Measurements from ENCODE around the gene RAPGEF2.

The RAPGEF2 gene

DNA sequence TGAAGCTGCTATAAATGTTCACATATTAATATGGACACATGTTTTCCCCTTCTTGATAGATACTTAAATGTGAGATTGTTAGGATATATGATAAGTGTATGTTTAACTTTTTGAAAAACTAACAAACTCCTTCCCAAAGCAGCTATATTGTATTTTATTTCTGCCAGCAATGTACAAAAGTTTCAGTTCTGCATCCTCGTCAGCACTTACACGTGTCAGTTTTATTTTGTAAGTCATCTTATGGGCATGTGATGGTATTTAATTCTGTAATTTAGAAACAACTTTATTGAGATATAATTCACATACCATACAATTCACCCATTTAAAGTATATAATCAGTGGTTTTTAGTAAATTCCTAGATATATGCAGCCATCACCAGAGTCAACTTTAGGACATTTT is 31.6 kb downstream of the RAPGEF2 start:
- no peak for DNase-seq (ENCODE audit: low spot score)

DNA sequence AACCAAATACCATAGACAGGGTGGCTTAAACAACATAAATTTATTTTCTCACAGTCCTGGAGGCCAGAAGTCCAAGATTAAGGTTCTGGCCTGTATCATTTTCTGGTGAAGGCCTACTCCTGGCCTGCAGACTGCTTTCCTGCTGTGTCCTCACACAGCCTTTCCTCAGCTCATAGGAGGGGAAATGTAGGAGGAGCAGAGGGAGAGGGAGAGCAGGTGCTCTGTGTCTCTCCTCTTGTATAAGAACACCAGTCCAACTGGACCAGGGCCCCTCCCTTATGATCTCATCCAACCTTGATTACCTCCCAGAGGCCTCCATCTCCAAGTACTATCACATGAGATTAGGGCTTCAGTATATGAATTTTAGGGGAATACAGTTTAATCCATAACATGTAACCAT is 34.3 kb downstream of the RAPGEF2 start:
- DNase-seq (ENCODE audit: low spot score): no peak

DNA sequence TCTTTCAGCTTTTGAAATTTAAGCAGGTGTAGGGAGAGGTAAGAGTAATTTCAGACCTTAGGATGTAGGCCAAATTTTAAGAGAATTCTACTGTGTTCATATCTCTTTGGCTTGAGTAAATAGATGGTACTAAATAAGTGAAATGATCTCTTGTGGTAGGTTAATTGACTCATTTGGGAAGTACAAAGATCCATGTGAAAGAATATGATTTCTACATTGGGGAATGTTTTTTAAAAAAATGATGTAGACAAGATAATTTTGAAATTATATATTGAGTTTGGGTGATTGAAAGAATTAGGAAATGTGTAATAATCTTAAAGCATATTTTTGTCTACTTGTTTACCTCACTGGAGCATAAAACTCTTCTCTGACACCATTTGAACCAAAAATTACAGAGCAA is 35.6 kb downstream of the RAPGEF2 start:
- no peak for DNase-seq (ENCODE audit: low spot score)

DNA sequence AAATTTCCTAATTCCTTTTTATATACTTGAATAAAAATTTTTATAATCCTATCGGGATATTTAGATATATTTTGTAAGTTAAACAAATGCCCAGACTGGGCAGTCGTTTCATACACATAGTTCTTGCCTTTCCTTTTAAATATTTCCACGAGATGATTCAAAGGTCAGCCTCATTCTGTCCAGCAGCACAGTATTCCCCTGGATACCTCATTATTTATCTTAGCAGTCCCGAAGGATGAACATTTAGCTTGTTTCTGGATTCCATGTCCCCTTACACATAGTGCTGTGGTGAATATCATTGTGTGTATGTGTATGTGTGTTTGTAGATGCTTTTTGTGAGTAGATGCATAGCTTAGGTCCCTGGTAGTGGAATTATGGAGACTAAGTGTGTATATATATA is 38.3 kb downstream of the RAPGEF2 start:
- no peak for DNase-seq (ENCODE audit: low spot score)

DNA sequence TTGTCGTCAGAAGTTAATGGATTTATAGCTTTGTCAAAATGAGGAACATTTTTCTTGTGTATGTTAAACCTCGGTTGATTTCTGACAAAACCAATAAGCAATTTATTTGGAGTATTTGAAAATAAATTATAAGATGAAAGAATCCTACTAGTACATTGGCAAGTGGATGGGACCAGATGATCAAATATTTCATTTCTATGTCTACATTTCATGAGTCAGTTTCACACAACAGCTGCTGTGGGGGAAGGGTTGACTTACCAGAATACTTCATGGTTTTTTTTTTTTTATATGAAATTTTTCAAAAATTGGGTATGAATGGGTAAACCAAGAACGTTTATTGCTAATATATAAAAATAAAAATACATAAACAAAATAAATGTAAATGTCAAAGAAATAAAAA is 39.4 kb downstream of the RAPGEF2 start:
- DNase-seq (ENCODE audit: low spot score): peak; percentile 30

DNA sequence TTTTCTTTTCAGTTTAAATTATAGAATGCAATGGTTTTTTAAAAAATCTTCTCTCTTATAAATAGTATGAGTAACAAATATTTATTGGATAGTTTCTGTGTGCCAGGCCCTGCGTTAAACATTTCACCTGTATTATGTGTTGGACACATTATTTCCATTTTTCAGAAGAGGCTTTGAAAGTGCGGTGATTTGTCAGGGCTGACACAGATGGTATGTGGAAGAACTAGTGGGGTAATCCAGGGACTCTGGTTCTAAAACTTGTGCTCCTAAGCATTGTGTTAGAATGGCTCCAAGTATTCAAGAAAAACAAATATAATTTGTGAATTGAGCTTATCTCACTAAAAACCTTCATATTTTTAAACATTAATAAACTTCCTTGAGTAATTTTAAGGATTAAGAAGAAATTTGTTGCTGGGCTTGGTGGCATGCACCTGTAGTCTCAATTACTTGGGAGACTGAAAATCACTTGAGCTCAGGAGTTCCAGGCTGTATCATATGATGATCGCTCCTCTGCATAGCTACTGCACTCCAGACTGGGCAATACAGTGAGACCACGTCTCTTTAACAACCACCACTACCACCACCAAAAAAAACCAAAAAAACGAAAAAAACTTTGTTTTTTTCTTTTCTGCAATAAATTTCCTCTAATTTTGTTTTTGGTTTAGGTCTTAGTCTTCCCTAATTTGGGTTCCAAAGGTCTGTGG is 40.0 kb downstream of the RAPGEF2 start:
- DNase-seq (ENCODE audit: low spot score): no peak

DNA sequence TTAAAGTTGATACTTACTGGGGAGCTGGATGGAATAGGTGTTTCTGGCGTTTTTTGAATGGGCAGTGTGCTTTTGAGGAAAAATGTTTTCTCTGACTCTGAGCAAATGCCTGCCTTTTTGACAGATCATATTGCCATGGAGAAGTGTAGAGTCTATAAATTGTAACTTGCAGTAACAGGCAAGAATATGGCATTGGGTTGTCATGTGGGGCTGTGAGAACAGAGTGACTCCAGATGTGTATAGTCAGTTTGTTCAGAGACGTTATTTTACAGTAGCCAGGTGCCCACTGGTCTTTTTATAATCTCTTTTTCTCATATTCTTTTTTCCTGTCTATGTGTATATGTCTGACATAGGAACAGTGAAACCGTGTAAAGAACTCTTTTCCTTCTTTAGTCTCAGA is 40.8 kb downstream of the RAPGEF2 start:
- DNase-seq (ENCODE audit: low spot score): no peak

DNA sequence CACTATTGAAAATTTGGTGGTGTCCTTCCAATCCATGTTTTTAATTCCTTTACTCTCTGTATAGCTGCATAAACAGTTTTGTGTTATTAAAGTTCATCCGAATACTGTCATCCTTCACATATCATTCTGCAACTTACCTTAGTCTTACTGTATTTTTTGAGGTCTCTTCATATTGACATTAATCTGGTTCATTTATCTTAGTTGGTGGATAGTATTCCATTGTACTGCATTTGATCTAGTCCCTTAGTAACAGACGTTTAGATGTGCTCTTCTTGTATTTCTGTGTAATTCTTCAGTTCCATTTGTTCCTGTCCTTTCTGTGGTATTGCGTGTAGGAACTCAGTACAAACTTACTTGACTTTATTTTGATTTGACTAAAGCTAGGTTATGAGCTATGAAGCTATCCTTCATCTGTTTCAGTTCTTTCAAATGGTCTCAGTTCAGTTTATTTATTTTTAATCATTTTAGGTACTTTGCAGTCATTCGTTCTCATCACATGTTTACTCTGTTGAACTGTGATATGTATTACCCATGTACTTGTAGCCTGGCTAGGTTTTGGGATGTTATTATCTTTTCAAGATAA is 41.3 kb downstream of the RAPGEF2 start:
- no peak for DNase-seq (ENCODE audit: low spot score)

DNA sequence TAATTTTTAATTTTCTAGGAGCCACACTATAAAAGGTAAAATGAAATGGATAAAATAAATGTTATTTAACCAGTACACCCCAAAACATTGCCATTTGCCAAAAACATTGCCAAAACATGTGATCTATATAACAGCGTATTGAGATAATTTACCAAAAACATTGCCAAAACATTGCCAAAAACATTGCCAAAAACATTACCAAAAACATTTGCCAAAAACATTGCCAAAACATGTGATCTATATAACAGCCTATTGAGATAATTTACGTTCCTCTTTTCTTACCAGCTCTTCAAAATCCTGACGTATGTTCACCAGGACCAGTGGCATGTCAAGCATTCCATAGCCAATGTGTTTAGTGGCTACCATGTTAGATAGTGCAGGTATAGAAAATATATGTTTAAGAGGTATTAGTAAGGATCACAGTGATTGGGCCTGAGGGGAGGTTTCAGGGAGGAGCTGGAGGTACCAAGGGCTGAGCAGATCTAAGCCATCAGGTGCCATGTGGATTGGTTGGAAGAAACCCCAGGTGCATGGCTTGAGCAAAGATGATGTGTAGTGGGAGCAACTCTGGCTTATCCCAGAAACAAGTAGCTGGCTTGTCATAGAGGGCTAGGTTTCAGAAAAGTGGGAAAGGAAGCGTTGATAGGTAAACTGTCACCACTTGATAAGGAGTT is 42.6 kb downstream of the RAPGEF2 start:
- no peak for DNase-seq (ENCODE audit: low spot score)

DNA sequence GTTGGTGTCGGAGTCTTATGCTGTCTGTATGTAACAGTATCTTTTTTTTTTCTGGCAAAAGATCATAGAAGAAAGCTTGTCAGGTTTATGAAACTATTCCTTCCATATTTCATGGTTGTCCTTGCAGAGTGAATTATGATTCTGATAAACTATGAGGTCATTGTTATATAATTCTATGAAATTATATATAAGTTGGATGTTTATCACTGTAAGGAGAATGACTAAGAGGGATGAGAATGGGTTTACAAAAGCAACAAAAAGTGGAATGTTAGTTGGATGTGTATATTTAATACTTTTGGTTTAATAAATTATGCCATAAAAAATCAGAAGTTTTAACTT is 43.1 kb downstream of the RAPGEF2 start:
- no peak for DNase-seq (ENCODE audit: low spot score)

DNA sequence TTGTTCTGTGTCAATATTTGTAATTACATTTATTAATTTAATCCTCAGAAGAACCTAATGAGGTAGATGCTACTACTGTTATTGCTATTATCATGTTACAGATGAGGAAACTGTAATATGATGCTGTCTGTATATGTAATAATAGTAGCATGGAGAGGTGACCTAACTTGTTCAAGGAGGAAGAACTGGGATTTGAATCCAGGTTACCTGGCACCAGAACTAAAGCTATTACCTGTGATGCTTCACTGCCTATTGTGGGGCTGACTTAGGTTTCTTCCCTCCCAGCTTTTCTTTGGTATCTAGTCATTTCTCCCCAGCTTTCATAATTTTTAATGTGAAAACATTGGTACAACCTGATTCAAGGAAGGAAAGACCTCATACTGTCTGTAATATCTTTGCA is 43.6 kb downstream of the RAPGEF2 start:
- no peak for DNase-seq (ENCODE audit: low spot score)

DNA sequence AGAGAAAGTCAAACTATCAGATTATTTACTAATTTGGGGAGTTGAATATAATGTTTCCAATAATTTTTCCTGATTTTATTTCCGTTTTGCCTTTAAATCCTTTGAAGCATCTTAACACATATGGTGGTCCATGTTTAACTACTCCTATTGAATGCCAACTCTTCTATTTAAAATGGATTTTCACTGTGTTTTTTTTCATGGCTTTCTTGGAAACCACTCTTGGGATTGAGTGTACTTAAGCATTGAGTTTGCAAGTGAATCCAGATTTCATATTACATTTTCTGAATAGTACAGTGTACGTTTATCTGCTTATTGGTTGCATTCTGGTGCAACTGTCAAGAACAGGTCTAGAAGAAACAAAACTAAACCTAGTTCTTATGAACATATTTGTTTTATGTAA is 45.6 kb downstream of the RAPGEF2 start:
- DNase-seq (ENCODE audit: low spot score): no peak

DNA sequence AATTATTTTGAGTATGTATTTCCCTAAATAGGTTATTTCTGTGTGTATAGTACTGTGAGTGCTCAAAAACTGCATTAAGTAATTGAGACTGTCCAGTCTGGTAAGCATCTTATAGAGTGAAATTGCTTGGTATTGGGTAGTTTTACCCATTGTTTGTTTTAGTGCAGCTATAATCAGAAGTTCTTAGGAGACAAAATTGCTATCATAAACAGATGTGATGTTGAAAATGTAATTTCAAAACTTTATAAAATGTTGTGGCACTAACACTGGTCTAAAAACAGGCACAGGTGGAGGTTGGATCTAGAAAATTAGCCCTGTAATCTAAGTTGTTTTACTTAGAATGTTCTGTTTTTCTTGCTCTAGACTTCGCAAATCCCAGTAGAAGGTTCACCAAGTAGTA is 46.8 kb downstream of the RAPGEF2 start:
- no peak for DNase-seq (ENCODE audit: low spot score)

DNA sequence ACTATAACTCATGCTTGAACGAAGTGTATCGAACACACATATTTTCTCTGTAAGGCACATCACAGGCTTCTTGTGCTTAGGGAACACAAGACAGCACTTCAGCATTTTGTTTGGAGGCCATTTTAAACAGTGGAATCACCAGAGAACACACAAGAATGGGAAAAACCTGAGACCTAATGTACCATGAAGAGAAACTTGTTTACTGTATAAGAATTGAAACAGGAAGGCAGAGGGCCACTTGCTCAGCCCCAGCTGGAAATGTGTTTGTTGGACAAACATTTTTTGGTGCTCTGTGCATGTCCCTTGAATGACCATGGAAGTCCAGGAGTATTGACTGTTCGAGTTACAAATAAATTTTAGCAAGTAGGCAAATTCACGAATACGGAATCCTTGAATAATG is 47.5 kb downstream of the RAPGEF2 start:
- no peak for DNase-seq (ENCODE audit: low spot score)

DNA sequence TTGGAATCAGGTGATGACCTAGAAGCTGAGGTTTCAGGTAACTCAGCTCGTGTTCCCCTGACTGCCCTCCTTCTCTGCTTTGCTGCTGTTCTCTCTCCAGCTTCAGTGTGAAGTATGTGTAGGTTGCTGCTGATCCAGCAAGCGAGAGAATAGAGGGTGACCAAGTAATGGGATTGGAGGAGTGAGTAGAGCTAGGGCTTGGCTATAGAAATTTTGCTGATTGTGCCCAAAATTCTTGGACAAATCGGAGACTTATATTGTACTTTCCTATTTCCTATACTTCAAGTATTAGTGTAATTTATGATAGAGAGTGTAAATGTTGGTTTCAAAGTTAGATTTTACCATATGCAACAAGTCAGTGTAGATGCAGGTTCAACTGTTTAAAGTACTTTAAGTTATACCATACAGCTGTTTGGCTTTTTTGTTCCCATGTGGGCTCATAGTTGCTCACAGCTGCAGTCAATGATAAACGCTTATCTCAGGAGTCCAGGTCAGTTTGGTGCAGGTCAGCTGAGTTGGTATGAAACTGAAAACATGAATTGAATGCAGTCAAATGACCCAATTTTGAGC is 48.0 kb downstream of the RAPGEF2 start:
- DNase-seq (ENCODE audit: low spot score): no peak

DNA sequence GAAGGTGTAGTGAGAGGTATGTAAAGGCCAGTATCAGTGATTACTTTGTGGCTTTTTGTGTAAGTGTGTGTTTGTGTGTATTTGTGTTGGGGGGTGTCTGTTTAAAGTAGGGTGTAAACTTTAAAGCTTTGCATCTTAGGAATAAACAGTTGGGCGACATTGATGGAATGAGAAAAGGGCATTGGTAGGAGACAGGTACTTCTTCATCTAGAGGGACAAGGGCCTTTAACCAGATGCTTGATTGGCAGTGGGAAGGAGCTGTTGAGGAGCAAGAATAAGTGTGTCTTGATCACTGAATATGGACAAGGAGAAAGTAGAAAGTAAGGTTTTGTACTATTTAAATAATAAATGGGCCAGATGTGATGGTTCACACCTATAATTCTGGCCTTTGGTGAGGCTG is 48.8 kb downstream of the RAPGEF2 start:
- no peak for DNase-seq (ENCODE audit: low spot score)

DNA sequence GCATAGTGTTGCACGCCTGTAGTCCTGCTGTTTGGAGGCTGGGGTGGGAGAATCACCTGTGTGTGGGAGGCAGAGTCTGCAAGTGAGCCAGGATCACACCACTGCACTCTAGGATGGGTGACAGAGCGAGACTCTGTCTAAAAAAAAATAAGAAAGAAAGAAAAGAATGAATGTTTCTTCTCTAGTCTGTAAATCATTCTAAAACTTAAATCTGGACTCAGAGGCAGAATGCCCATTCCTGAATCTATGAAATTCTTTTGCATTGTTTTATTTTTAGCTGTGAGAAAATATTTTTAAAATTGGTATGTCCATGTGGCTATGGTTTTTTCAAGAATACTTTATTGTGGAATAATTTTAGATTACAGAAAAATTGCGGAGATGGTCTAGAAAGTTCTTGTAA is 49.3 kb downstream of the RAPGEF2 start:
- DNase-seq (ENCODE audit: low spot score): no peak

DNA sequence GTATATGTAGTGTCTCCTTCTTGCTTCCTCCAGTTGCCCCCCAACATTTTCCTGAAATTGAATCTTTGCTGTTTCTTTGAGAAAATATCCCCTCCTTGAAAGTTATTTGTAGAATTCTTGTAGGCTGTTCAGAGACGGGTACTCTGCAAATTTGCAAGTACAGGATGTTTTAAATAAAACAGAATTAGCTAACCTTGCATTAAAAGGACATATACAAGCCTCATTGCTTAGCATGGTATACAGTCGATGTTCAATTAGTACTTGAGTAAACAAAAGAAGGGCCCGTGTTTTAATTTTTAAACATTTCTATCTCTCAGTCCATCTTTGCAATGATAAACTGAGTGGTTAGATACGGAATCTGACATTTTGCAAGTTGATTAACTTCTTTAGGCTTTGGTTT is 50.8 kb downstream of the RAPGEF2 start:
- no peak for DNase-seq (ENCODE audit: low spot score)

DNA sequence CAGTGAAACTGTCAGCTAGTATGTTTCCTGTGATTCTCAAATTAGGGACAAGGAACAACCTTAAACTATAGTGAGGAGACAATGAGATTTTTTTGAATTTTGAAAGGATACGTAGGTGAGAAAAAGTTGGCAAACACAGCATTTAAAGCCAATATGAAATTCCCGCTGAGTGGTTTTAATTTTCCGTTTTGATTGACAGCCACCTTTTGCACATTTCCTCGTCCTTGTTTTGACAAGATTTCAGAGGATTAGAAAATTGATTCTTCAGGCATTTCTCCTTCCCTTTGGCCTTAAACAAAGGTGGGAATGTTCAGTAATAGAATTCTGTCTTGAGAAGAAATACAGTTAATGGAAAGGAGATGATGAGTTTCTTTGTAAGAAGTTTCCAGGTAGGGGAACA is 52.2 kb downstream of the RAPGEF2 start:
- no peak for DNase-seq (ENCODE audit: low spot score)

DNA sequence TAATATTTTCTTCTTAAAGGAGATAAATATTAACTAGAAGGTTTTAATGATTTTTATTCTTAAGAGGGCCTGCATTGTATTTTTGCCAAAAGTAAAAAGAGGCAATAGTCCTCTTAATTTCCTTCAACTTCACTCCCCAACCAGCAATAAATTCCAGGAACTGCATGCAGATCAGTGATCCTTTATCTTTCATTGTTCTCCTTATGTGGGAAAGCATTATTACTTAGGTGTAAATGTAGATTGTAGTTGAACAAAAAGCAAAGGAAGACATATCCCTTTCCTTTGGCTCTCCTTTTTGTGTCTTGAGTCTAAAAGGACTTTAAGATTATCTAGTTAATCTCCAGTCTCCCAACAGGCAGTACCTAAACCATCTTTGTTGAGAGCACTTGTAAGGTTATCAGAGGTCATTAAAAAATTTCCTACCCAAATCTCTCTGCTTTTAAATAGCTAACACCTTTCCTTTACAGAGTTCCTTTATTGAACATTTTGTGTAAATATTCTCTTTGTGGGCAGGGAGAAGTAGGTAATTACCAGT is 55.3 kb downstream of the RAPGEF2 start:
- no peak for DNase-seq (ENCODE audit: low spot score)

DNA sequence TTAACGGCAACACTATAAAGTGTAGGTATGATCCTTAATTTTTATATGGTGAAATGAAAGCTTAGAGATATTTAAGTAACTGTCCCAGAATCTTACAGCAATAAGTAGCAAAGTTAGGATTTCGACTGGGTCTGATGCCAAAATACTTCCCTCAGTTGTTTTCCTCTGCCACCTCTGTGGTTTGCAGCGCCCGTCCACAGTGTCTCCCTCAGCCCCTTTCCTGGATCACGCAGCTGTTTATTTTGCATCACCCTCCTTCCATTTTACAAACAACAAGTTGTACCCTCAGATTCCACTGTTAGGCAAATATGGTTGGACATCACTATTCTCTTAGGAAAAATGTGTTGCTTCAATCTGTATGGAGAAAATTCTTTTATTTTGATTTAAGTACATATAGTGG is 56.1 kb downstream of the RAPGEF2 start:
- DNase-seq (ENCODE audit: low spot score): no peak

DNA sequence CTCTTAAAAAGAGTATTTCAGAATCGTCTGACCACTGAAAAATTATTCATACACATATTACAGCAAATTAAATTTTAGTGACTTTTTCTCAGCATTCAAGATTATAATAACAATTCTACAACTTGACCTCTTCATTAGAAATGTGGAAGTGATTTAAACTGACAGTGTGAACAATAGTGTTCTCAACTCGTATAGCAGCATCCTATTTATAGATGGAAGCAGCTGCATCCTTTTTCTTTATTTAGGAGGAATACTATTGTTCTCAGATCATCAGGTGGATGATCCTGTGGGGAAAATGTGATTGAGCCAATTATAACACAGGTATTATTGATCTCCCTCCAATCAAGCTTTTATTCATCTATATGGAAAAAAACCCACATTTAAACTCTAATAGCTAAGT is 56.7 kb downstream of the RAPGEF2 start:
- DNase-seq (ENCODE audit: low spot score): no peak

DNA sequence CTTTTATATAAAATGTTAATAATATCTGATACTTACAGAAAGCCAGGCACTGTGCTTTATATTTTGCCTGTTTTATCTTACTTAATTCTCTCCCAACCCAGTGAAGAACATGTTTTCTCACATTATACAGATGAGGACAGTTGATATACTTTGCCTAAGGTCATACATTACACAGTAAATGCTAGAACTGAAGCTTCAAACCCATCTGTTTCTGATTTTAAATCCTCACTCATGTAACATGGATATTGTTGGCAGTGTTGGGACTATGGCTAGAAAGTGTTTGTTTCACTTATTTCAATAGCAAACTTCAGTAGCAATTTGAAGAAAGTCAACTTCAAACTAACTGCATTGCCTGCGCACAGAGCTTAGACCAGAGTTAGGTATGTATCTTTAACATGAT is 57.4 kb downstream of the RAPGEF2 start:
- DNase-seq (ENCODE audit: low spot score): no peak

Measured in Ammon's horn (tissue), 1 donor.